ENCODE results near the gene SGTA.

SGTA gene

GRCh38 chr19:2750808-2751437 is 32.1 kb downstream of the SGTA start:
- no peak for DNase-seq (ENCODE audit: low spot score)

GRCh38 chr19:2747349-2747748 is 35.7 kb downstream of the SGTA start:
- DNase-seq (ENCODE audit: low spot score): no peak

GRCh38 chr19:2744113-2744512 is 39.0 kb downstream of the SGTA start:
- no peak for DNase-seq (ENCODE audit: low spot score)

- DNase-seq (ENCODE audit: low spot score): no peak
These were observed 40.0 kb downstream of the SGTA start for GRCh38 chr19:2743099-2743498.

GRCh38 chr19:2740314-2740656 is 42.8 kb downstream of the SGTA start:
- no peak for DNase-seq (ENCODE audit: low spot score)

GRCh38 chr19:2739602-2740313 is 43.3 kb downstream of the SGTA start, which contains the start of gene SLC39A3:
TSS of gene SLC39A3 (minus strand) at chr19:2740017. CDS start at chr19:2737257, 2,760 bp downstream.
- peak; percentile 100 for DNase-seq (ENCODE audit: low spot score)

GRCh38 chr19:2736550-2737190 is 46.4 kb downstream of the SGTA start:
- DNase-seq (ENCODE audit: low spot score): no peak

- DNase-seq (ENCODE audit: low spot score): no peak
These were observed 47.7 kb downstream of the SGTA start for GRCh38 chr19:2735374-2735773.

GRCh38 chr19:2734589-2735288 is 48.3 kb downstream of the SGTA start:
- no peak for DNase-seq (ENCODE audit: low spot score)

GRCh38 chr19:2733930-2734588 is 49.0 kb downstream of the SGTA start:
- no peak for DNase-seq (ENCODE audit: low spot score)

GRCh38 chr19:2732883-2733282 is 50.2 kb downstream of the SGTA start:
- DNase-seq (ENCODE audit: low spot score): no peak

- no peak for DNase-seq (ENCODE audit: low spot score)
These were observed 50.8 kb downstream of the SGTA start for GRCh38 chr19:2732157-2732725.

- DNase-seq (ENCODE audit: low spot score): no peak
These were observed 51.7 kb downstream of the SGTA start for GRCh38 chr19:2731181-2731995.

- no peak for DNase-seq (ENCODE audit: low spot score)
These were observed 52.9 kb downstream of the SGTA start for GRCh38 chr19:2729943-2730818.

- peak; percentile 11 for DNase-seq (ENCODE audit: low spot score)
These were observed 54.2 kb downstream of the SGTA start for GRCh38 chr19:2728783-2729387.

- DNase-seq (ENCODE audit: low spot score): peak; percentile 28
These were observed 55.5 kb downstream of the SGTA start for GRCh38 chr19:2727640-2727944.

GRCh38 chr19:2726904-2727639 is 56.0 kb downstream of the SGTA start:
- peak; percentile 17 for DNase-seq (ENCODE audit: low spot score)

- DNase-seq (ENCODE audit: low spot score): peak; percentile 4
These were observed 56.8 kb downstream of the SGTA start for GRCh38 chr19:2726160-2726855.

Data from AG08396 (cell line).